ENCODE results near the gene PPP2R1B. TPM values are rescaled to one million over a fixed set of nuclear protein-coding genes. Genes with fewer than 3 reads are reported as not detected.

PPP2R1B gene
- total RNA-seq, 1 donor from 2014 or later, result 35.6 TPM

DNA sequence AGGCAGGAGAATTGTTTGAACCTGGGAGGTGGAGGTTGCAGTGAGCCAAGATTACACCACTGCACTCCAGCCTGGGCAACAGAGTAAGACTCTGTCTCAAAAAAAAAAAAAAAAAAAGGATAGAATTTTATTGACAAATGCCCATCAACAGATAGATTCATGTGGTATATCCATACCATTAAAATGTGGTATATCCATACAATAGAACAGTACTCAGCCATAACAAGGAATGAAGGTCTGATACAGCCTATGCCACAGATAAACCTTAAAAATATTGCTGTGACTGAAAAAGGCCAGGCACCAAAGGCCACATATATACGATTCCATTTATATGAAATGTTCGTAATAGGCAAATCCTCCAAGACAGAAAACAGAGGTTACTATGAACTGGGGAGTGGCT is 45.3 kb upstream of the PPP2R1B start:
- H3K4me3 ChIP-seq, result no peak overlapping the region
- intact Hi-C loops (cut with DNase I), result no loop called here
- no peak overlapping the region for H3K27ac ChIP-seq
- DNase-seq (ENCODE audit: extremely low spot score in 2 of 2), result no peak
- no peaks in the 10 kb centered on the region for H3K4me1 ChIP-seq
- H3K36me3 ChIP-seq, result peaks cover 0 to 15% of the 10 kb centered on the region in 2 donors
- H3K9me3 ChIP-seq, result no peaks in the 10 kb centered on the region
- H3K27me3 ChIP-seq, result no peaks in the 10 kb centered on the region
- TF ChIP-seq, protein P1, sequence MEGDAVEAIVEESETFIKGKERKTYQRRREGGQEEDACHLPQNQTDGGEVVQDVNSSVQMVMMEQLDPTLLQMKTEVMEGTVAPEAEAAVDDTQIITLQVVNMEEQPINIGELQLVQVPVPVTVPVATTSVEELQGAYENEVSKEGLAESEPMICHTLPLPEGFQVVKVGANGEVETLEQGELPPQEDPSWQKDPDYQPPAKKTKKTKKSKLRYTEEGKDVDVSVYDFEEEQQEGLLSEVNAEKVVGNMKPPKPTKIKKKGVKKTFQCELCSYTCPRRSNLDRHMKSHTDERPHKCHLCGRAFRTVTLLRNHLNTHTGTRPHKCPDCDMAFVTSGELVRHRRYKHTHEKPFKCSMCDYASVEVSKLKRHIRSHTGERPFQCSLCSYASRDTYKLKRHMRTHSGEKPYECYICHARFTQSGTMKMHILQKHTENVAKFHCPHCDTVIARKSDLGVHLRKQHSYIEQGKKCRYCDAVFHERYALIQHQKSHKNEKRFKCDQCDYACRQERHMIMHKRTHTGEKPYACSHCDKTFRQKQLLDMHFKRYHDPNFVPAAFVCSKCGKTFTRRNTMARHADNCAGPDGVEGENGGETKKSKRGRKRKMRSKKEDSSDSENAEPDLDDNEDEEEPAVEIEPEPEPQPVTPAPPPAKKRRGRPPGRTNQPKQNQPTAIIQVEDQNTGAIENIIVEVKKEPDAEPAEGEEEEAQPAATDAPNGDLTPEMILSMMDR (IDR thresholded peaks at IDR 0.05), result no peak
- TF ChIP-seq POLR2AphosphoS5 (IDR thresholded peaks at IDR 0.05; ENCODE audit: insufficient read depth in 1 of 2, low read depth in 1 of 2), result no peak
- no peak for TF ChIP-seq POLR2A (IDR thresholded peaks at IDR 0.05)

DNA sequence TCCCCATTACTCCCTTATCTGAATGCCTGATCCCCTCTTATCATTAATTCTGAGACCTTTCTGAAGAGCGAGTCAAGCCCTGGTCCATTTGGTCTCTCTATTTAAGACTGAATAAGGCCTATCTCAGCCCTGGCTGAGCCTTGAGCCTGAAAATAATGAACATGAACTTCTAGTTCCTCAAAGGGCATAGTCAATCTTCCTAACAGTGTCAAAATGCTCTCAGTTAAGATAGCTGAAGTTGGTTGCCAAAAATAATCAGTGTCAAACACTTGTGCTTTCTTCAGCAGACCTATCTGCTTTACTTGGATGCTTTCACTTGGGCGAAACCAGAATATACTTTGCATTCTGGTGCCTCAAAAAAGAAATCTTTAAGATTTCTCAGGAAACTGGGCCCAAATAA is 42.6 kb upstream of the PPP2R1B start:
- intact Hi-C loops (cut with DNase I), result no loop called here
- peaks cover 0 to 15% of the 10 kb centered on the region in 2 donors for H3K36me3 ChIP-seq
- no peak for DNase-seq (ENCODE audit: extremely low spot score in 2 of 2)
- no peaks in the 10 kb centered on the region for H3K4me1 ChIP-seq
- TF ChIP-seq POLR2A (IDR thresholded peaks at IDR 0.05) (no peak), POLR2AphosphoS5 (IDR thresholded peaks at IDR 0.05; ENCODE audit: insufficient read depth in 1 of 2, low read depth in 1 of 2) (no peak)
- TF ChIP-seq, protein P1 (IDR thresholded peaks at IDR 0.05), result no peak
- H3K9me3 ChIP-seq, result no peaks in the 10 kb centered on the region
- no peaks in the 10 kb centered on the region for H3K27me3 ChIP-seq
- H3K4me3 ChIP-seq, result no peak overlapping the region
- H3K27ac ChIP-seq, result no peak overlapping the region

DNA sequence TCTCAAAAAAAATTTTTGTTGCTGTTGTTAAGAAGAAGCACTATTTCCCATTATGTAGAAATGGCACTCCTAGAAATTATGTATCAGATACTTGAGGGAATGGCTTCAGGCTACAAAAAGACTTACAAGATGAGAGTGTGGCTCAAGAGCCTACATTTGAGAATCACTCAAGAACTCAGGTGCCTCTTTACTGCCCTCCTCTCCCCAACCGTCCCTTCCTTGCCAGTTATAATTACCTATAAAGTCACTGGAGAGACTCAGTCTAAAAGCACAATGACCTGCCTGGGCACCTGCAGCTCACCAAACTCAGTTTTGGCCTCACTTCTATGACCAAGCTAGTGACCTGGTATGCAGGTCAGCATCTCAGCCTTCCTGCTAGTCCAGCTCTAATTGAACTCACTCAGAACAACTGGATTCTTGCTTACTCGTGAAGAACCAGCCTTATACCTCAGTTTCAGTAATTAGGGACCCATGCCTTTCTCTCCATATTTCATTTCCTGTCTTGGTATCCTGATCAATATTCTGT is 41.9 kb upstream of the PPP2R1B start:
- TF ChIP-seq POLR2AphosphoS5 (IDR thresholded peaks at IDR 0.05; ENCODE audit: insufficient read depth in 1 of 2, low read depth in 1 of 2), result no peak
- TF ChIP-seq, protein P1 (IDR thresholded peaks at IDR 0.05), result no peak
- no peak for TF ChIP-seq POLR2A (IDR thresholded peaks at IDR 0.05)
- intact Hi-C loops (cut with DNase I), result no loop called here
- Histone ChIP-seq H3K36me3 (peaks cover 0 to 16% of the 10 kb centered on the region in 2 donors), H3K4me3 (no peak overlapping the region), H3K27me3 (no peaks in the 10 kb centered on the region), H3K9me3 (no peaks in the 10 kb centered on the region), H3K27ac (no peak overlapping the region), H3K4me1 (no peaks in the 10 kb centered on the region)
- no peak for DNase-seq (ENCODE audit: extremely low spot score in 2 of 2)

DNA sequence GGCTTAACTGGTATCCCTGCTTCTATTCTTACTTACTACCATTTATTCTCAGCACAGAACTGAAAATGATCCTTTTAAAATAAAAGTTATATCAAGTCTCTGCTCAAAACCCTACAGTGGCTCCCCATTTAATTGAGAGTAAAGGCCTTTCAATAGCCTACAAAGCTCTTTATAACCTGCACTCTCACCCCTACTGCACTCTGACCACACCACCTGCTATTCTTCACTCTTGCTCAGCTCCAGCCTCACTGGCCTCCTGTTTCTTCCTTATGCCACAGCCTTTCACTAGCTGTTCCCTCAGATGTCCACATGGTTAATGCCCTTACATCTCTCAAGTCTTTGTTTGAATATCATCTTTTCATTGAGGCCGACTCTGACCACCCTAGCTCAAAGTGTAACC is 40.9 kb upstream of the PPP2R1B start:
- H3K27me3 ChIP-seq, result no peaks in the 10 kb centered on the region
- no peaks in the 10 kb centered on the region for H3K4me1 ChIP-seq
- H3K9me3 ChIP-seq, result no peaks in the 10 kb centered on the region
- intact Hi-C loops (cut with DNase I), result no loop called here
- H3K36me3 ChIP-seq, result peaks cover 0 to 22% of the 10 kb centered on the region in 2 donors
- no peak overlapping the region for H3K4me3 ChIP-seq
- no peak overlapping the region for H3K27ac ChIP-seq
- no peak for TF ChIP-seq POLR2A (IDR thresholded peaks at IDR 0.05)
- TF ChIP-seq POLR2AphosphoS5 (IDR thresholded peaks at IDR 0.05; ENCODE audit: insufficient read depth in 1 of 2, low read depth in 1 of 2), result no peak
- TF ChIP-seq, protein P1 (IDR thresholded peaks at IDR 0.05), result no peak
- no peak for DNase-seq (ENCODE audit: extremely low spot score in 2 of 2)

DNA sequence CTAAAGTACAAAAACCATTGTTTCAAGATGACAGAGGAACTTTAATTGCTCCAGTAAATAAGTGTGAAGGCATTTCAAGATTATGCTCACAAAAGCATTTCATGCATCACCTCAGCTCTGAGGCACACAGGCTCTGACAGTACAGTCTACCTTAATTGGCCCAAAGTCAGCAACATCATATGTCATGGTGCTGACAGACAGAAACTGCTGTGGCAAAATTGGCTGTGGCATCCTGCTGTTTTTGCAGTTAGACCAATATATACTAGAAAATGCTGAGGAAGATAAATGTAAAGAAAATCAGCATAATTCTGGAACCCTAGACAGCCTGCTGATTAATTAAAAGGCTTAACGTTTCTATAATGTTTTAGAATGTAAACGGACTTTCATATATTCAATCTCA is 34.9 kb upstream of the PPP2R1B start:
- no peak for DNase-seq (ENCODE audit: extremely low spot score in 2 of 2)
- Histone ChIP-seq H3K4me3 (no peak overlapping the region), H3K36me3 (peaks cover 0 to 8% of the 10 kb centered on the region in 2 donors), H3K27ac (no peak overlapping the region), H3K27me3 (no peaks in the 10 kb centered on the region), H3K4me1 (peaks cover 9% of the 10 kb centered on the region), H3K9me3 (no peaks in the 10 kb centered on the region)
- TF ChIP-seq POLR2AphosphoS5 (IDR thresholded peaks at IDR 0.05; ENCODE audit: insufficient read depth in 1 of 2, low read depth in 1 of 2), result no peak
- TF ChIP-seq, protein P1 (IDR thresholded peaks at IDR 0.05), result no peak
- TF ChIP-seq POLR2A (IDR thresholded peaks at IDR 0.05), result no peak
- intact Hi-C loops (cut with DNase I), result no loop called here
